ENCODE data around the gene MR1.
"Not testable (repeated sequence)": the region's sequence is repeated elsewhere in the genome, so short reads cannot be mapped to it uniquely, and the experiment has no call there.

MR1 gene

DNA sequence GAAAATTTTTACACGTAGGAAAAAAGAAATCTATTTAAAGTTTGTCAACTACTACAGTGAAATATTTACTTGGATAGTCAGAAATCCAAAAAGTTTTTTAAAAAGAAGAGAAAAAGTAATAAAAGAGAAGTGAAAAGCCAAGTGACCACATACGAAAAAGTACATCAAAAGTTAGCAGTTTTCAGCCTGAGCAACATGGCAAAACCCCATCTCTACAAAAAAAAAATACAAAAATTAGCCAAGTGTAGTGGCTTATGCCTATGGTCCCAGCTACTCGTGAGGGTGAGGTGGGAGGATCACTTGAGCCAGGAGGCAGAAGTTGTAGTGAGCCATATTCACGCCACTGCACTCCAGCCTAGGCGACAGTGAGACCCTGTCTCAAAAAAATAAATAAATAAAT is 5.2 kb upstream of the MR1 start:
- Histone ChIP-seq H3K4me3 (ENCODE audit: insufficient read depth, low read depth, low read length, poor library complexity, severe bottlenecking) (no peak overlapping the region), H3K27ac (ENCODE audit: insufficient read depth, low read length, poor library complexity, severe bottlenecking) (no peak overlapping the region), H3K27me3 (replicated peaks; ENCODE audit: control insufficient read depth, insufficient read depth, low read length, poor library complexity, severe bottlenecking) (no peaks in the 10 kb centered on the region), H3K36me3 (ENCODE audit: control insufficient read depth, insufficient read depth, low read length) (no peaks in the 10 kb centered on the region), H3K4me1 (ENCODE audit: control insufficient read depth, insufficient read depth, low read length, poor library complexity, severe bottlenecking) (no peaks in the 10 kb centered on the region), H3K9me3 (ENCODE audit: control insufficient read depth, low read length) (no peaks in the 10 kb centered on the region)
- DNase-seq: no peak

GRCh38 chr1:181032535-181032934 is 1.2 kb upstream of the MR1 start:
- H3K27ac ChIP-seq (ENCODE audit: insufficient read depth, low read length, poor library complexity, severe bottlenecking): peak overlapping the region; percentile 89

DNA sequence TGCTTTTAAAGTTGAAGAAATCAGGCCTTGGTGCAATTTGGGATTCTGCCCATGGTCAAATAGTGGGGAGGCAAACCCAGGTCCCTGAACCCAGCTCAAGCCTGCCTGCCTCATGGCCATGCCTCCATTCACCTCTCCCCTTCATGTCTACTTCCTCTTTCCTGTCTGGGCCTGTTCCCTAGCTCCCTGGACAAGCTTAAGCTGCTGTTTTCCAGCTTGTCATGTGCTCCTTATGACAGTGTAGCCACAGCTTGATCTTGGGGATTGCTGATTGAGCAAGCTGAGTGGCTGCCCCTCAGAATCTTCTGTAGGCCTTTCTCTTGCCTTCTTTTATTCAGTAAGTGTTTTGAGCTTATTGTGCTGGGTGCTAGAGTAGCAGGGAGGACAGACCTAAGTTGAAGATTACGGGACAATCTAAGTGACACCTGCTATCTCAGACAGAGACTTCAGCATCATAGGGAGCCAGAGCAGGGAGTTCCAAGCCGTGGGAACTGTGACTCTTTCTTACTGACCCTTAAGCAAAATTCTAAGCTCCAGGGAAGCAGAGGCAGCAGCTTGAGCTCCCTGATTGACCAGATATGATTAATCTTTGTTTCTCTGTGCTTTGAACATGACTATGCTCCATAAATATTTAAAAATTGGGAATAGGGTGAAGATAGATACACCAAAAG is 520 bp upstream of the MR1 start:
- peaks cover 4% of the 10 kb centered on the region for H3K36me3 ChIP-seq (ENCODE audit: control insufficient read depth, insufficient read depth, low read length)
- DNase-seq: peak in 2 of 3 donors; percentile 6 to 17
- peak overlapping the region; percentile 89 for H3K27ac ChIP-seq (ENCODE audit: insufficient read depth, low read length, poor library complexity, severe bottlenecking)
- no peaks in the 10 kb centered on the region for H3K9me3 ChIP-seq (ENCODE audit: control insufficient read depth, low read length)
- H3K4me3 ChIP-seq (ENCODE audit: insufficient read depth, low read depth, low read length, poor library complexity, severe bottlenecking): peak overlapping the region; percentile 60
- no peaks in the 10 kb centered on the region for H3K27me3 ChIP-seq (replicated peaks; ENCODE audit: control insufficient read depth, insufficient read depth, low read length, poor library complexity, severe bottlenecking)
- H3K4me1 ChIP-seq (ENCODE audit: control insufficient read depth, insufficient read depth, low read length, poor library complexity, severe bottlenecking): peaks cover 25% of the 10 kb centered on the region

More at GRCh38 chr1:181032535-181032934, 1.2 kb upstream of the MR1 start:
- Histone ChIP-seq H3K36me3 (ENCODE audit: control insufficient read depth, insufficient read depth, low read length) (no peaks in the 10 kb centered on the region), H3K27me3 (replicated peaks; ENCODE audit: control insufficient read depth, insufficient read depth, low read length, poor library complexity, severe bottlenecking) (no peaks in the 10 kb centered on the region), H3K4me3 (ENCODE audit: insufficient read depth, low read depth, low read length, poor library complexity, severe bottlenecking) (no peak overlapping the region), H3K9me3 (ENCODE audit: control insufficient read depth, low read length) (no peaks in the 10 kb centered on the region), H3K4me1 (ENCODE audit: control insufficient read depth, insufficient read depth, low read length, poor library complexity, severe bottlenecking) (peaks cover 25% of the 10 kb centered on the region)
- DNase-seq: no peak

GRCh38 chr1:181035210-181035609 is 1.4 kb downstream of the MR1 start:
- H3K36me3 ChIP-seq (ENCODE audit: control insufficient read depth, insufficient read depth, low read length); H3K4me3 ChIP-seq (ENCODE audit: insufficient read depth, low read depth, low read length, poor library complexity, severe bottlenecking); DNase-seq; H3K27me3 ChIP-seq (replicated peaks; ENCODE audit: control insufficient read depth, insufficient read depth, low read length, poor library complexity, severe bottlenecking); H3K9me3 ChIP-seq (ENCODE audit: control insufficient read depth, low read length); H3K27ac ChIP-seq (ENCODE audit: insufficient read depth, low read length, poor library complexity, severe bottlenecking): not testable (repeated sequence)
- H3K4me1 ChIP-seq (ENCODE audit: control insufficient read depth, insufficient read depth, low read length, poor library complexity, severe bottlenecking): peaks cover 25% of the 10 kb centered on the region

DNA sequence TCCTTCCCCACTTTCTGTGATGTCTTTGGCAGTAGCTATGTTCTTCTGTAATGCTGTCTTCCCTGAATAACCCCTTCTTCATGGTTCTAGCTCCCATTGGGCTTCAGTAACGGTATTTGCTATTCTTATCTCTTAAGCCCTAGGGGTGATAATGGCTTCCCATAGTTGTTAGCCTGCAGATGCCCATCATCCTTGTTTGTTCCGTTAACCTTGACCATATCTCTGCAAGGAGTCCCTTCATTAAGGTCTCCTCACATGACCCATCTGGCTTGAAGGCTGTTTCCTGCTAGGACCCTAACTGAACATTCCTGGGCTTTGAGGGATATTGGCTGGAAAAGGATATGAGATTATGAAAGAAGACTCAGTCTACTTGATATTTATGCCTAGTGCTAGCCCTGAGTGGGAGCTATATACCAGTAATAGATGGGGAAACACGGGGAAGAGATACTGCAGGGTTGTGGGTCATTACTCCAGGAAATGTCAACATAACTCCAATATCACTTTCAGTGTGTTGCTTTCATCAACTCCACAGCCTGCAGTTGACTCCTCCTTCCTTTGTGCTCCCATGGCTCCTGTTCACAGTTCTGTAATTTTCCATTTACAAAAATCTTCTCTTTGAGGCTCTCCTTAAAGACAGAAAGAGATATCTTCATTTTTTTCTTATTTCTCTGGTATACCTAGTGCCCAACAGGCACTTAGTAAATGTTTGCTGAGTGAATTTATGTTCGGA is 2.5 kb downstream of the MR1 start:
- Histone ChIP-seq H3K27me3 (replicated peaks; ENCODE audit: control insufficient read depth, insufficient read depth, low read length, poor library complexity, severe bottlenecking) (no peaks in the 10 kb centered on the region), H3K36me3 (ENCODE audit: control insufficient read depth, insufficient read depth, low read length) (peaks cover 4% of the 10 kb centered on the region), H3K4me1 (ENCODE audit: control insufficient read depth, insufficient read depth, low read length, poor library complexity, severe bottlenecking) (peaks cover 25% of the 10 kb centered on the region), H3K27ac (ENCODE audit: insufficient read depth, low read length, poor library complexity, severe bottlenecking) (no peak overlapping the region), H3K9me3 (ENCODE audit: control insufficient read depth, low read length) (no peaks in the 10 kb centered on the region), H3K4me3 (ENCODE audit: insufficient read depth, low read depth, low read length, poor library complexity, severe bottlenecking) (no peak overlapping the region)
- no peak for DNase-seq

DNA sequence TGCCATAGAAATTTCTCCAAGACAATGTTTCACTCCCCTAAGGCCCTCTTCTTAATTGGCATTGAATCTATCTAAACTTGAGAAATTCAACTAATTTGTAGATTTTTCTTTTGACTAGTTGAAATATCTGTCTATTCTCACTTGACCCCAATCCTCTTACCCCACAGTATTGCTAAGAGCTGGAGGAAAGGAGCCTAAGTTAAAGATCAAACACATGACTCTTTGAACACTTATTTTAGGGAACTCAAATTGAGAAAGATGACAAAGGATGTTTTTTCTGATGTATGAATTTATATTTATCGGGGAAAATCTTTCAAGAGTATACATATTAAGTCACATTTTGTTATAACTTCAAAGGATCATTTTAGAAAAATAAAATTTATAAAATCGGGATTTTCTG is 3.6 kb downstream of the MR1 start:
- Histone ChIP-seq H3K9me3 (ENCODE audit: control insufficient read depth, low read length) (no peaks in the 10 kb centered on the region), H3K4me1 (ENCODE audit: control insufficient read depth, insufficient read depth, low read length, poor library complexity, severe bottlenecking) (peaks cover 25% of the 10 kb centered on the region), H3K4me3 (ENCODE audit: insufficient read depth, low read depth, low read length, poor library complexity, severe bottlenecking) (no peak overlapping the region), H3K27ac (ENCODE audit: insufficient read depth, low read length, poor library complexity, severe bottlenecking) (no peak overlapping the region), H3K36me3 (ENCODE audit: control insufficient read depth, insufficient read depth, low read length) (peaks cover 4% of the 10 kb centered on the region), H3K27me3 (replicated peaks; ENCODE audit: control insufficient read depth, insufficient read depth, low read length, poor library complexity, severe bottlenecking) (no peaks in the 10 kb centered on the region)
- no peak for DNase-seq

- DNase-seq: peak; percentile 41 to 55 (median 46)
- Histone ChIP-seq H3K27ac (ENCODE audit: insufficient read depth, low read length, poor library complexity, severe bottlenecking) (no peak overlapping the region), H3K36me3 (ENCODE audit: control insufficient read depth, insufficient read depth, low read length) (peaks cover 10% of the 10 kb centered on the region), H3K4me3 (ENCODE audit: insufficient read depth, low read depth, low read length, poor library complexity, severe bottlenecking) (no peak overlapping the region), H3K27me3 (replicated peaks; ENCODE audit: control insufficient read depth, insufficient read depth, low read length, poor library complexity, severe bottlenecking) (no peaks in the 10 kb centered on the region), H3K4me1 (ENCODE audit: control insufficient read depth, insufficient read depth, low read length, poor library complexity, severe bottlenecking) (peaks cover 25% of the 10 kb centered on the region), H3K9me3 (ENCODE audit: control insufficient read depth, low read length) (no peaks in the 10 kb centered on the region)
Observed at GRCh38 chr1:181038399-181038873, 4.7 kb downstream of the MR1 start.

DNA sequence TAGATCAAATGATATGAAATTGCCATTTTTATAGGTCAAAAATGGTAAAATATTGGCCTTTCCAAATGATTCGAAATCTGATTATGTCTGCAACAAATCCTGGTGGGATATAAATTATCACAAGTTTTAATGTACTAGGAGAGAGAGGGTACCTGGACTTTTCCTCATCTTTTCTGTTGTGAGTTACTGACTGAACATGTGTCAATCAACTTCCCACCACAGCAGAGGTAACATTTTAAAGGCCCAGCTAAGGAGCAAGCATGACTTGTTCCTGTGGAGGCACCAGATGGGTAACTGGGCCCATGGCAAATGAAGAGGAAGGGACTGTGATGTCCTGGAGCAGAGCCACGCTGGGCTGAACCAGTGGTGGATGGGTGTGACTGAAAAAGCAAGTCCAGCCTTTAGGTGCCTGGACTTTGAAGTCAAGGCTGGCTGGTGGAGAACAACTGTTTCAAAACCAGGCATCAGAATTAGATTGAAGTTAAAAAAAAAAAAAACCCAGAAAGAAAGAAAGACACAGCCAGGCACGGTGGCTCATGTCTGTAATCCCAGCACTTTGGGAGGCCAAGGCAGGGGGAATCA is 6.6 kb downstream of the MR1 start:
- no peak for DNase-seq
- Histone ChIP-seq H3K27ac (ENCODE audit: insufficient read depth, low read length, poor library complexity, severe bottlenecking) (no peak overlapping the region), H3K4me1 (ENCODE audit: control insufficient read depth, insufficient read depth, low read length, poor library complexity, severe bottlenecking) (peaks cover 20% of the 10 kb centered on the region)

GRCh38 chr1:181043025-181043888 is 9.5 kb downstream of the MR1 start:
- no peak for DNase-seq
- Histone ChIP-seq H3K4me1 (ENCODE audit: control insufficient read depth, insufficient read depth, low read length, poor library complexity, severe bottlenecking) (peaks cover 6% of the 10 kb centered on the region), H3K36me3 (ENCODE audit: control insufficient read depth, insufficient read depth, low read length) (peaks cover 6% of the 10 kb centered on the region), H3K4me3 (ENCODE audit: insufficient read depth, low read depth, low read length, poor library complexity, severe bottlenecking) (no peak overlapping the region), H3K27ac (ENCODE audit: insufficient read depth, low read length, poor library complexity, severe bottlenecking) (no peak overlapping the region), H3K9me3 (ENCODE audit: control insufficient read depth, low read length) (no peaks in the 10 kb centered on the region), H3K27me3 (replicated peaks; ENCODE audit: control insufficient read depth, insufficient read depth, low read length, poor library complexity, severe bottlenecking) (no peaks in the 10 kb centered on the region)

More for the DNA sequence above, 6.6 kb downstream of the MR1 start:
- peaks cover 10% of the 10 kb centered on the region for H3K36me3 ChIP-seq (ENCODE audit: control insufficient read depth, insufficient read depth, low read length)
- H3K9me3 ChIP-seq (ENCODE audit: control insufficient read depth, low read length): no peaks in the 10 kb centered on the region
- no peaks in the 10 kb centered on the region for H3K27me3 ChIP-seq (replicated peaks; ENCODE audit: control insufficient read depth, insufficient read depth, low read length, poor library complexity, severe bottlenecking)
- no peak overlapping the region for H3K4me3 ChIP-seq (ENCODE audit: insufficient read depth, low read depth, low read length, poor library complexity, severe bottlenecking)
